BJ (cell line): Measurements from ENCODE around the gene CENPO. TPM values are rescaled to one million over a fixed set of nuclear protein-coding genes. Genes with fewer than 3 reads are reported as not detected.
"Not testable (repeated sequence)": the region's sequence is repeated elsewhere in the genome, so short reads cannot be mapped to it uniquely, and the experiment has no call there.

Experiments used
- CTCF ChIA-PET: fragments of 350-600 bp; formaldehyde crosslinking; extraction: SDS; loops from one replicate; lab custom pipeline; 2021; ENCODE audit warnings: antibody characterized with exemption, inconsistent platforms; lab: Yijun Ruan, JAX
- POLR2A ChIA-PET: fragments of 300-600 bp; sonication (Branson Sonifier 250); formaldehyde crosslinking; extraction: SDS; loops from one replicate; lab custom pipeline; 2021; ENCODE audit warnings: antibody characterized with exemption; lab: Charles Lee
- DNase-seq: peaks from one replicate; pipeline ENCODE4 v3.0.0-alpha.2; 2011; ENCODE audit warnings: low read depth
- H3K27me3 ChIP-seq: 2 replicates; pipeline ENCODE4 v1.6.0; 2011; ENCODE audit warnings: low read length; ENCODE audit not compliant: control insufficient read depth, insufficient read depth
- H3K36me3 ChIP-seq: 2 replicates; pipeline ENCODE4 v1.5.1; 2011; ENCODE audit warnings: low read length; ENCODE audit not compliant: control insufficient read depth, insufficient read depth
- H3K4me3 ChIP-seq: 2 replicates; pipeline ENCODE4 v1.5.1; 2011; ENCODE audit warnings: low read depth, mild to moderate bottlenecking, control low read depth, low read length
- polyA plus RNA-seq: library from polyadenylated mRNA; depleted of rRNA; stranded (reverse); fragments of >200 nt; gene quantifications from 2 replicates; pipeline ENCODE4 v1.2.3, GENCODE V29; 2011
- TF ChIP-seq, protein P1 (sequence below): IDR thresholded peaks from 2 replicates; pipeline ENCODE4 v1.5.1; 2011; ENCODE audit warnings: low read depth, mild to moderate bottlenecking, control low read depth, inconsistent platforms, low read length, moderate library complexity; ENCODE audit not compliant: insufficient read depth

CENPO gene
- polyA plus RNA-seq, 1 experiment, result 19.4 TPM

GRCh38 chr2:24797644-24798043 lies 4.4 kb downstream of the CENPO start:
- TF ChIP-seq, protein P1, sequence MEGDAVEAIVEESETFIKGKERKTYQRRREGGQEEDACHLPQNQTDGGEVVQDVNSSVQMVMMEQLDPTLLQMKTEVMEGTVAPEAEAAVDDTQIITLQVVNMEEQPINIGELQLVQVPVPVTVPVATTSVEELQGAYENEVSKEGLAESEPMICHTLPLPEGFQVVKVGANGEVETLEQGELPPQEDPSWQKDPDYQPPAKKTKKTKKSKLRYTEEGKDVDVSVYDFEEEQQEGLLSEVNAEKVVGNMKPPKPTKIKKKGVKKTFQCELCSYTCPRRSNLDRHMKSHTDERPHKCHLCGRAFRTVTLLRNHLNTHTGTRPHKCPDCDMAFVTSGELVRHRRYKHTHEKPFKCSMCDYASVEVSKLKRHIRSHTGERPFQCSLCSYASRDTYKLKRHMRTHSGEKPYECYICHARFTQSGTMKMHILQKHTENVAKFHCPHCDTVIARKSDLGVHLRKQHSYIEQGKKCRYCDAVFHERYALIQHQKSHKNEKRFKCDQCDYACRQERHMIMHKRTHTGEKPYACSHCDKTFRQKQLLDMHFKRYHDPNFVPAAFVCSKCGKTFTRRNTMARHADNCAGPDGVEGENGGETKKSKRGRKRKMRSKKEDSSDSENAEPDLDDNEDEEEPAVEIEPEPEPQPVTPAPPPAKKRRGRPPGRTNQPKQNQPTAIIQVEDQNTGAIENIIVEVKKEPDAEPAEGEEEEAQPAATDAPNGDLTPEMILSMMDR, result no peak
- no peak overlapping the region for H3K4me3 ChIP-seq
- DNase-seq, result no peak
- CTCF ChIA-PET, result interaction anchor here (1.2 kb wide), 1 partner anchor 9 kb away, joined by 3 read pairs; no protein-coding TSS in a partner anchor
- H3K27me3 ChIP-seq, result no peaks in the 10 kb centered on the region
- POLR2A ChIA-PET, result no interaction called here
- H3K36me3 ChIP-seq, result no peaks in the 10 kb centered on the region

- CTCF ChIA-PET, H3K36me3 ChIP-seq, POLR2A ChIA-PET, H3K4me3 ChIP-seq, H3K27me3 ChIP-seq, DNase-seq: not testable (repeated sequence)
Measured at GRCh38 chr2:24800487-24800886, 7.3 kb downstream of the CENPO start.

DNA sequence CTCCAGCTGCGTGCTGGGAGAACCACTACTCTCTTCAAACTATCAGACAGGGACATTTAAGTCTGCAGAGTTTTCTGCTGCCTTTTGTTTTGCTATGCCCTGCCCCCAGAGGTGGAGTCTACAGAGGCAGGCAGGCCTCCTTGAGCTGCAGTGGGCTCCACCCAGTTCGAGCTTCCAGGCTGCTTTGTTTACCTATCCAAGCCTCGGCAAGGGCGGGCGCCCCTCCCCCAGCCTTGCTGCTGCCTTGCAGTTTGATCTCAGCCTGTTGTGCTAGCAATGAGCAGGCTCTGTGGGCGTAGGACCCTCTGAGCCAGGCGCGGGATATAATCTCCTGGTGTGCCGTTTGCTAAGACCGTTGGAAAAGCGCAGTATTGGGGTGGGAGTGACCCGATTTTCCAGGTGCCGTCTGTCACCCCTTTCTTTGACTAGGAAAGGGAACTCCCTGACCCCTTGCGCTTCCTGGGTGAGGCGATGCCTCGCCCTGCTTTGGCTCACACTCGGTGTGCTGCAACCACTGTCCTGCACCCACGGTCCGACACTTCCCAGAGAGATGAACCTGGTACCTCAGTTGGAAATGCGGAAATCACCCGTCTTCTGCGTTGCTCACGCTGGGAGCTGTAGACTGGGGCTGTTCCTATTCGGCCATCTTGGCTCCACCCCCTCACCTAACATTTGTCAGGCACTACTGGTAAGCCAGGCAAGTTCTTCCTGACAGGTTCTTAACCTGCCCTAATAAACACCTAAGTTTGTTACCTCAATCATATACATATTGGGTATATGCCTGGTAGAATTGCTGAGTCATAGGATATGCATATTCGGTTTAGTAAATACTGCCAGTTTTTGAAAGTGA lies 12.8 kb downstream of the CENPO start:
- H3K4me3 ChIP-seq, DNase-seq, POLR2A ChIA-PET, H3K36me3 ChIP-seq, H3K27me3 ChIP-seq: not testable (repeated sequence)
- CTCF ChIA-PET, result interaction anchor here (0.6 to 1.6 kb wide), 3 partner anchors 9 to 384 kb away, joined by 3 to 4 read pairs (median 3); no protein-coding TSS in a partner anchor

- no peaks in the 10 kb centered on the region for H3K36me3 ChIP-seq
- ChIA-PET POLR2A (no interaction called here), CTCF (interaction anchor here (1.6 kb wide), 1 partner anchor 10 kb away, joined by 3 read pairs; no protein-coding TSS in a partner anchor)
- DNase-seq, result no peak
- no peak overlapping the region for H3K4me3 ChIP-seq
- H3K27me3 ChIP-seq, result no peaks in the 10 kb centered on the region
- TF ChIP-seq, protein P1, result no peak
Measured at GRCh38 chr2:24806661-24807036, 13.4 kb downstream of the CENPO start.

DNA sequence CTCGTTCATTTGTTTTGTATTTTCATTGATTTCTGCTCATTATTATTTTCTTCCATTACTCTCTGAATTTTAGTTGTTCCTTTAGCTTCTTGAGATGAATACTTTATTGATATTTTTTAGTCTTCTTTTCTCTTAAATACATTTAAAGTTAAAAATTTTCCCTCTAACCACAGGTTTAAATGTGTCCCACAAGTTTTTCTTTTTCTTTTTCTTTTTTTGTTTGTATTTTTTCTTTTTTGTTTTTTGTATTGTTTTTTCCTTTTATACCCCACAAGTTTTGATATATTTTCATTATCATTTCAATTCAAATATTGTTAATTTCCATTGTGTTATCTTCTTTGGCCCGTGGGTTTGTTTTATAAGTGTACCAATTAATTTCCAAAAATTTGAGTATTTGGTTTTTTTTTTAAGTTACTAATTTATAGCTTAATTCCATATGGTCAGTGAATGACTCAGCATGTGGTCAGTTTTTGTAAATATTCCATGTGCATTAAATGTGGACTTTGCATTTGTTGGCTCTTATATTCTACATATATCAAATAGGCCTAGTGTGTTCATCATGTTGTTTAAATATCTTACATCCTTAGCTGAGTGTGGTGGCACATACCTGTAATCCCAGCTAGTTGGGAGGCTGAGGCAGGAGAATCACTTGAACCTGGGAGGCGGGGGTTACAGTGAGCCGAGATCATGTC lies 16.2 kb downstream of the CENPO start:
- ChIA-PET CTCF (interaction anchor here (0.6 kb wide), 1 partner anchor 986 kb away, joined by 5 read pairs; no protein-coding TSS in a partner anchor), POLR2A (no interaction called here)
- no peak for DNase-seq

More for the DNA sequence above, 16.2 kb downstream of the CENPO start:
- TF ChIP-seq, protein P1, result no peak
- Histone ChIP-seq H3K4me3 (no peak overlapping the region), H3K27me3 (no peaks in the 10 kb centered on the region), H3K36me3 (no peaks in the 10 kb centered on the region)
